MM.1S (cell line): Measurements from ENCODE around the gene LDLRAD4.

Experiments
- CTCF ChIP-seq: fragments of 300-600 bp; sonication (generic); IDR thresholded peaks from 2 replicates; pipeline ENCODE4 v1.5.1; 2016; ENCODE audit warnings: antibody characterized with exemption, low read length, mixed read lengths
- EZH2 ChIP-seq: fragments of 300-600 bp; sonication (generic); optimal IDR thresholded peaks from 2 replicates; pipeline ENCODE3; 2017; ENCODE audit warnings: low read depth, mild to moderate bottlenecking, antibody characterized with exemption, low read length, mixed read lengths

- TF ChIP-seq EZH2 (no peak), CTCF (no peak)
These were observed 74.2 kb downstream of the LDLRAD4 start for GRCh38 chr18:13292736-13293135.
